Activated naive CD8-positive, alpha-beta T cell treated with anti-CD3 and anti-CD28 coated beads for 36 hours (primary cell): ENCODE data around the gene ACP2. TPM values are rescaled to one million over a fixed set of nuclear protein-coding genes. Genes with fewer than 3 reads are reported as not detected.

Experiments used
- DNase-seq: peaks from one replicate; pipeline ENCODE4 v3.0.0; 2021
- H3K27ac Mint-ChIP-seq: one replicate; pipeline ENCODE4 v1.8.0; 2022; ENCODE audit warnings: mild to moderate bottlenecking, moderate library complexity, mixed read lengths
- H3K27me3 Mint-ChIP-seq: one replicate; pipeline ENCODE4 v1.8.0; 2022; ENCODE audit warnings: mild to moderate bottlenecking, mixed read lengths
- H3K36me3 Mint-ChIP-seq: one replicate; pipeline ENCODE4 v1.8.0; 2021; ENCODE audit warnings: mild to moderate bottlenecking, mixed read lengths
- H3K4me1 Mint-ChIP-seq: one replicate; pipeline ENCODE4 v1.8.0; 2021; ENCODE audit warnings: mixed read lengths
- H3K4me3 Mint-ChIP-seq: one replicate; pipeline ENCODE4 v1.8.0; 2022; ENCODE audit warnings: mild to moderate bottlenecking, moderate library complexity, mixed read lengths
- H3K9me3 Mint-ChIP-seq: one replicate; pipeline ENCODE4 v1.8.0; 2022; ENCODE audit warnings: mixed read lengths
- total RNA-seq, 2 experiments: library from RNA; stranded (reverse); gene quantifications; one replicate each; pipeline ENCODE4 v1.2.3, GENCODE V29; 2021

The ACP2 gene
- total RNA-seq, 2 experiments from 2014 or later, result 13.4 to 13.9 TPM

- Mint-ChIP-seq H3K27me3 (no peaks in the 10 kb centered on the region), H3K36me3 (peaks cover 6% of the 10 kb centered on the region), H3K27ac (no peak overlapping the region), H3K4me1 (peaks cover 46% of the 10 kb centered on the region), H3K4me3 (peak overlapping the region; percentile 76), H3K9me3 (no peaks in the 10 kb centered on the region)
- no peak for DNase-seq
Measured at GRCh38 chr11:47271961-47272661, 23.5 kb upstream of the ACP2 start.

- Mint-ChIP-seq H3K4me3 (peak overlapping the region; percentile 76), H3K9me3 (no peaks in the 10 kb centered on the region), H3K27me3 (no peaks in the 10 kb centered on the region), H3K27ac (peak overlapping the region; percentile 76), H3K36me3 (peaks cover 5% of the 10 kb centered on the region), H3K4me1 (peaks cover 46% of the 10 kb centered on the region)
- peak; percentile 16 for DNase-seq
Measured at GRCh38 chr11:47271328-47271727, 22.7 kb upstream of the ACP2 start.

- DNase-seq, result peak; percentile 26
- H3K36me3 Mint-ChIP-seq, result peaks cover under 1% of the 10 kb centered on the region
- peaks cover 51% of the 10 kb centered on the region for H3K4me1 Mint-ChIP-seq
- H3K4me3 Mint-ChIP-seq, result peak overlapping the region; percentile 80
- H3K27ac Mint-ChIP-seq, result peak overlapping the region; percentile 76
- no peaks in the 10 kb centered on the region for H3K9me3 Mint-ChIP-seq
- no peaks in the 10 kb centered on the region for H3K27me3 Mint-ChIP-seq
Measured at GRCh38 chr11:47270331-47271271, 22.0 kb upstream of the ACP2 start.

GRCh38 chr11:47269829-47270305 is 21.3 kb upstream of the ACP2 start, which contains the start of gene MADD:
Gene MADD, plus strand, starts transcription at chr11:47270133.
- Mint-ChIP-seq H3K4me3 (peak within 1 kb of the TSS; percentile 85), H3K27ac (peak within 1 kb of the TSS; percentile 97), H3K27me3 (no peaks in the 10 kb centered on the region), H3K36me3 (no peaks in the 10 kb centered on the region), H3K4me1 (peaks cover 57% of the 10 kb centered on the region), H3K9me3 (no peaks in the 10 kb centered on the region)
- peak; percentile 95 for DNase-seq

GRCh38 chr11:47269002-47269828 is 20.6 kb upstream of the ACP2 start:
- DNase-seq, result peak; percentile 88
- Mint-ChIP-seq H3K27me3 (no peaks in the 10 kb centered on the region), H3K36me3 (no peaks in the 10 kb centered on the region), H3K9me3 (no peaks in the 10 kb centered on the region), H3K27ac (peak overlapping the region; percentile 97), H3K4me1 (peaks cover 62% of the 10 kb centered on the region), H3K4me3 (peak overlapping the region; percentile 85)

GRCh38 chr11:47268448-47269001 is 19.9 kb upstream of the ACP2 start:
- H3K27ac Mint-ChIP-seq, result peak overlapping the region; percentile 97
- H3K27me3 Mint-ChIP-seq, result no peaks in the 10 kb centered on the region
- peak overlapping the region; percentile 85 for H3K4me3 Mint-ChIP-seq
- DNase-seq, result no peak
- no peaks in the 10 kb centered on the region for H3K9me3 Mint-ChIP-seq
- H3K4me1 Mint-ChIP-seq, result peaks cover 57% of the 10 kb centered on the region
- H3K36me3 Mint-ChIP-seq, result no peaks in the 10 kb centered on the region

GRCh38 chr11:47267876-47268275 is 19.3 kb upstream of the ACP2 start:
- no peak overlapping the region for H3K4me3 Mint-ChIP-seq
- H3K9me3 Mint-ChIP-seq, result no peaks in the 10 kb centered on the region
- peak overlapping the region; percentile 97 for H3K27ac Mint-ChIP-seq
- no peaks in the 10 kb centered on the region for H3K36me3 Mint-ChIP-seq
- H3K4me1 Mint-ChIP-seq, result peaks cover 53% of the 10 kb centered on the region
- no peak for DNase-seq
- H3K27me3 Mint-ChIP-seq, result no peaks in the 10 kb centered on the region

GRCh38 chr11:47264521-47264920 is 15.9 kb upstream of the ACP2 start:
- no peak overlapping the region for H3K4me3 Mint-ChIP-seq
- H3K27me3 Mint-ChIP-seq, result no peaks in the 10 kb centered on the region
- no peaks in the 10 kb centered on the region for H3K36me3 Mint-ChIP-seq
- no peaks in the 10 kb centered on the region for H3K9me3 Mint-ChIP-seq
- H3K4me1 Mint-ChIP-seq, result peaks cover 35% of the 10 kb centered on the region
- H3K27ac Mint-ChIP-seq, result peak overlapping the region; percentile 71
- DNase-seq, result no peak

- Mint-ChIP-seq H3K27ac (peak overlapping the region; percentile 71), H3K9me3 (no peaks in the 10 kb centered on the region), H3K4me1 (peaks cover 37% of the 10 kb centered on the region), H3K4me3 (no peak overlapping the region), H3K36me3 (no peaks in the 10 kb centered on the region), H3K27me3 (no peaks in the 10 kb centered on the region)
- no peak for DNase-seq
Measured at GRCh38 chr11:47264119-47264518, 15.5 kb upstream of the ACP2 start.

GRCh38 chr11:47261291-47261800 is 12.7 kb upstream of the ACP2 start:
- Mint-ChIP-seq H3K36me3 (no peaks in the 10 kb centered on the region), H3K4me1 (peaks cover 24% of the 10 kb centered on the region), H3K27ac (no peak overlapping the region), H3K27me3 (no peaks in the 10 kb centered on the region), H3K4me3 (no peak overlapping the region), H3K9me3 (no peaks in the 10 kb centered on the region)
- DNase-seq, result no peak

GRCh38 chr11:47260366-47260765 is 11.8 kb upstream of the ACP2 start:
- Mint-ChIP-seq H3K27me3 (no peaks in the 10 kb centered on the region), H3K27ac (no peak overlapping the region), H3K4me1 (peaks cover 16% of the 10 kb centered on the region), H3K4me3 (no peak overlapping the region), H3K9me3 (no peaks in the 10 kb centered on the region), H3K36me3 (no peaks in the 10 kb centered on the region)
- DNase-seq, result no peak

GRCh38 chr11:47259232-47259977 is 10.8 kb upstream of the ACP2 start:
- no peaks in the 10 kb centered on the region for H3K36me3 Mint-ChIP-seq
- no peaks in the 10 kb centered on the region for H3K27me3 Mint-ChIP-seq
- H3K4me3 Mint-ChIP-seq, result no peak overlapping the region
- H3K4me1 Mint-ChIP-seq, result peaks cover 14% of the 10 kb centered on the region
- no peaks in the 10 kb centered on the region for H3K9me3 Mint-ChIP-seq
- peak; percentile 44 for DNase-seq
- H3K27ac Mint-ChIP-seq, result peak overlapping the region; percentile 19

- no peak for DNase-seq
- no peak overlapping the region for H3K4me3 Mint-ChIP-seq
- H3K36me3 Mint-ChIP-seq, result no peaks in the 10 kb centered on the region
- H3K9me3 Mint-ChIP-seq, result no peaks in the 10 kb centered on the region
- no peaks in the 10 kb centered on the region for H3K27me3 Mint-ChIP-seq
- H3K27ac Mint-ChIP-seq, result no peak overlapping the region
- peaks cover 13% of the 10 kb centered on the region for H3K4me1 Mint-ChIP-seq
Measured at GRCh38 chr11:47258317-47258902, 9.8 kb upstream of the ACP2 start.
